NK-92 (cell line): ENCODE data around the gene SLC19A1.

ENCODE experiments used
- DNase-seq: peaks from one replicate; lab custom pipeline; 2025; ENCODE audit not compliant: unreplicated experiment; lab: John Stamatoyannopoulos, UW

SLC19A1 gene

DNA sequence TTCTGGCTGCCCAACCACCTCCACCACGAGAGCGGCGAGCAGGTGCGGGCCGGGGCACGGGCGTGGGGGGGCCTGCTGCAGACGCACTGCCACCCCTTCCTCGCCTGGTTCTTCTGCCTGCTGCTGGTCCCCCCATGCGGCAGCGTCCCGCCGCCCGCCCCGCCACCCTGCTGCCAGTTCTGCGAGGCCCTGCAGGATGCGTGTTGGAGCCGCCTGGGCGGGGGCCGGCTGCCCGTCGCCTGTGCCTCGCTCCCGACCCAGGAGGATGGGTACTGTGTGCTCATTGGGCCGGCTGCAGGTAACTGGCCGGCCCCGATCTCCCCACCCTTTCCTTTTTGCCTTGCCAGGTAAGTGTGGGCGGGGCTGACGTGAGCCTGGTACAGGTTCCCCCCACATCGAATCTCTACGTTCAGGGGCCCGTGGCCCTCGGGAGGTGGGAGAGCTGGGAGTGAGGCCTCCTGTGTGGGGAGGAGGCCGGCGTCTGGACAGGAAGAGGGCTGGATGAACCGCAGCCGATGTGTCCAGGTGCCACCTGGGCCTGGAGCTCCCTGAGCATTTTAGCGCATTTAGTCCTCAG lies 85.6 kb downstream of the SLC19A1 start:
- DNase-seq = no peak

DNA sequence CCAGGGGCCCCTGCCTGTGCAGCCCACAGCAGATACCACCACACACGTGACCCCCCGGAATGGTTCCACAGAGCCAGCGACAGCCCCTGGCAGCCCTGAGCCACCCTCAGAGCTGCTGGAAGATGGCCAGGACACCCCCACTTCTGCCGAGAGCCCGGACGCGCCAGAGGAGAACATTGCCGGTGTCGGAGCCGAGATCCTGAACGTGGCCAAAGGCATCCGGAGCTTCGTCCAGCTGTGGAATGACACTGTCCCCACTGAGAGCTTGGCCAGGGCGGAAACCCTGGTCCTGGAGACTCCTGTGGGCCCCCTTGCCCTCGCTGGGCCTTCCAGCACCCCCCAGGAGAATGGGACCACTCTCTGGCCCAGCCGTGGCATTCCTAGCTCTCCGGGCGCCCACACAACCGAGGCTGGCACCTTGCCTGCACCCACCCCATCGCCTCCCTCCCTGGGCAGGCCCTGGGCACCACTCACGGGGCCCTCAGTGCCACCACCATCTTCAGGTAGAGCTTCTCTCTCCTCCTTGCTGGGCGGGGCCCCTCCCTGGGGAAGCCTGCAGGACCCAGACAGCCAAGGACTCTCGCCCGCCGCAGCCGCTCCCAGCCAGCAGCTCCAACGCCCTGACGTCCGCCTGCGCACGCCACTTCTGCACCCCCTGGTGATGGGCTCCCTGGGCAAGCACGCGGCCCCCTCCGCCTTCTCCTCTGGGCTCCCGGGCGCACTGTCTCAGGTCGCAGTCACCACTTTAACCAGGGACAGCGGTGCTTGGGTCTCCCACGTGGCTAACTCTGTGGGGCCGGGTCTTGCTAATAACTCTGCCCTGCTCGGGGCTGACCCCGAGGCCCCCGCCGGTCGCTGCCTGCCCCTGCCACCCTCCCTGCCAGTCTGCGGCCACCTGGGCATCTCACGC lies 86.3 kb downstream of the SLC19A1 start:
- DNase-seq = no peak

DNA sequence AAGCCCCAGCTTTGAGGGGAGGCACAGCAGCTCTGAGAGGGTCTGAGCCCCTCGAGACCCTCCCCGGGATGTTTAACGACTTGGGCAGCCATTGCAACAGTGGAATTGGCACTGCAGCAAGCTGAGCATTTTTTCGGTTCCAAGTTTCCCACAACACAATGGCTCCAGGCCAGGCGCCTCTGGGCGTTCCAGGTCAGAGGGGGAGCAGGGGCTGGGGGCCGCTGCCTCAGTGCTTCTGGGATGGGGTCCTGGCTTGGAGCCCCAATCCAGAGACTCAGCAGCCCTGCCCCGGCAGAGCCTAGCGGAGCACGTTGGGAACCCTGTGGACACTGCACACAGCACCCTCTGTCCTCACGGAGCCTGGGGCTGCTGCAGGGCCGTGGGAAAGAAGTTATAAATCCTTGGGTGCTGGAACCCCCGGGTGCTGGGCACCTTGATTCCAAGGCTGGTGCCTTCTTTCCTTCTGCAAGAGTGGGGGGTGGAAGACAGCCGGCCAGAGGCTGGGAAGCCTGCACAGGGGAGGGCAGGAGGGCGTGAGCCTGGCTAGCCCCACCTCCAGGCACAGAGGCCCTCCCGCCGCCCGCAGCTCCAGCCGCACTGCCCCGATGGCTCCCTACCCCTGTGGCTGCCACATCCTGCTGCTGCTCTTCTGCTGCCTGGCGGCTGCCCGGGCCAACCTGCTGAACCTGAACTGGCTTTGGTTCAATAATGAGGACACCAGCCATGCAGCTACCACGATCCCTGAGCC lies 87.1 kb downstream of the SLC19A1 start:
- DNase-seq = no peak

DNA sequence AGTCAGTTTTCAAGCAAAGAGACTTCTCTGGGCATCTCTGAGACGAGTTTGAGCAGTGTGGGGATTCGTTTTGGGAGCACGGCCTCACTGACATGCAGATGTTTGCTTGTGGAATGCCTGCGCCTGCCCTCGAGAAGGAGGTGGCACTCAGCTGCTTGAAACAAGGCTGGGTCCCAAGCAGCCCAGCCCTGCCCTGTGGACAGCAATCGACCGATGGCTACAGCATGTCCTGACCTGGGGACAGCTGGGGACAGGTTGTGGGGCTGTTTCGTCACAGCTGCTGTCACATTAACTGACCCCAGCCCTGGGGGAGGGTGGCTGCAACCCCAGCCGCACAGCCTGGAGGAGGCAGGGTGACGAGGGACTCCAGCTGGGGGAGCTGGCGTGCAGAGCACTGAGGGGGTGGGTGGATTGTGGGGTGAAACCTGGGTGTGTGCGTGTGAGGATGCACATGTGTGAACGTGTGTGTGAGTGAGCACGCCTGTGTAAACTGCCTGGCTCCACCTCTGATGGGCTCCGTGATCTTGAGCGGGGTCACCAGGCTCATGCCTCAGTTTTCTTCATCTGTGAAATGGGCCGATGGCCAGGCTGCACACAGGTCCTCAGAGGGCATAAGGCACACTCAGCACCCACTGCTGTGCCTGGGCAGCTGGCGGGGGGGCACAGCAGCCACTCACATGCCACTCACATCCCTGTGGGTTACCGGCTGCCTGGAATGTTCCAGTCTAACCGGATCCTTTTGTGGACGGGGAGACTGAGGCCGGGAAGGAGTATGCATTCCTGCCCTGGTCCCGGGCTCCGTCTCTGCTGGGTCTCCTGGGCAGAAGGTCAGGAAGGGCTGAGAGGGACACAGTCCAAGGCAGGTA lies 87.9 kb downstream of the SLC19A1 start:
- DNase-seq = no peak

DNA sequence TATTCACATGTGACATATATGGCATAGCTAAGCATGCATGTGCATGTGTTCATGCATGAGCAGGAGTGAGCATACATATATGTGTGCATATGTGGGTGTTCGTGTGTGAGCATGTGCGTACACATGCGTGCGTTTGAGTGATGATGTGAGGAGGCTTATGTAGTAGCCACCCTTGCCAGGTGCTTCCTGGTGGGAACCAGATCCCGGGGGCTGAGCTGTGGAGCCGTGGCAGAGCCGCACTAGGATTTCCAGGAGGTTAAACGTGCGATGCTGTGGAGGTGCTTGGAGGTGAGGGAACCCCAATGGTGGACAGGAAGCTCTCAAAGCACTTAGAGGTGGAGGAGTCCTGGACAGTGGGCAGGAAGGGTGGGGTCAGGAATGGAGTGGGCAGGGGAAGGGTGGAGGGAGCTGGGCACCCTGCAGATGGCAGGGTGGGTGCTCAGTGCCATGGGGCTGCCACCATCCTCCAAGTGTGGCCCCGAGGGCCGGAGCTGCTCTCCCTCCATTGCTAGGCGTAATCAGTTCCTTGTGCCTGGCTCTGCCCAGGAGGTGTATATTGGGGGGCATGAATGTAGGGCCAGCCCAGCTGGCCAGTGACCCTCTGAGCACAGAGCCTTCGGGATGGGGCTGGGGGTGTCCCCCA lies 88.8 kb downstream of the SLC19A1 start:
- no peak for DNase-seq

DNA sequence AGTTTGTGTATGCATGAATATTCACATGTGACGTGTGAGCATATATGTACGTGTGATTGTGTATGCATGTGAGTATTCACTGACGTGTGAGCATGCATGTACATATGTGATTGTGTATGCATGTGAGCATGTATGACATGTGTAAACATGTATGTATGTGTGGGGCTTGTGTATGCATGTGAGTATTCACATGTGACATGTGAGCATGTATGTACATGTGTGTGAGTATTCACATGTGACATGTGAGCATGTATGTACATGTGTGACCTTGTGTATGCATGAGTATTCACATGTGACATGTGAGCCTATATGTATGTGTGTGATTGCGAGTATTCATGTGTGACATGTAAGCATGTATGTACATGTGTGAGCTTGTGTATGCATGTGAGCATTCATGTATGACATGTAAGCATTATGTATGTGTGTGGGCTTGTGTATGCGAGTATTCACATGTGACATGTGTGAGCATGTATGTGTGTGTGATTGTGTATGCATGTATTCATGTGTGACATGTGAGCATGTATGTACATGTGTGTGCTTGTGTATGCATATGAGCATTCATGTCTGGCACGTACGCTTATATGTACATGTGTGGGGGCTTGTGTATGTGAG lies 89.4 kb downstream of the SLC19A1 start:
- no peak for DNase-seq

DNA sequence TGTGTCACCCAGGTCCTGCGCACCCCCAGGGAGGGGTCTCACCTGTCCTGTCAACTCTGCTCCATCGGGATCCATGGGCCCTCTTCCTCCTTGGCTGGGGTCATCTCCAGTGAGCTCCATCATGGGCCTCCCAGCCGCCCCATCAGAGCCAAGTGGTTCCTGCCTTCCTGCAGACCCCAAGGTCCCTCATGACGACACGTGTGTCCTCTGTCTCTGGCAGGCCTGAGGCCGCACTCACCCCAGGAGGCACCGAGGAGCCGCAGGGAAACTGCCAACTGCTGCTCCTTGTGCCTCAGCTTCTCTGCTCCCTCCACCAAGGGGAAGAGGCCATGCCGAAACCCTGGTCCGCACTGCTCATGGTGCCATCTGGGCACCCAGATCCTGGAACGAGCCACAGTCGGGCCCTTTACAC lies 90.5 kb downstream of the SLC19A1 start:
- DNase-seq = no peak

DNA sequence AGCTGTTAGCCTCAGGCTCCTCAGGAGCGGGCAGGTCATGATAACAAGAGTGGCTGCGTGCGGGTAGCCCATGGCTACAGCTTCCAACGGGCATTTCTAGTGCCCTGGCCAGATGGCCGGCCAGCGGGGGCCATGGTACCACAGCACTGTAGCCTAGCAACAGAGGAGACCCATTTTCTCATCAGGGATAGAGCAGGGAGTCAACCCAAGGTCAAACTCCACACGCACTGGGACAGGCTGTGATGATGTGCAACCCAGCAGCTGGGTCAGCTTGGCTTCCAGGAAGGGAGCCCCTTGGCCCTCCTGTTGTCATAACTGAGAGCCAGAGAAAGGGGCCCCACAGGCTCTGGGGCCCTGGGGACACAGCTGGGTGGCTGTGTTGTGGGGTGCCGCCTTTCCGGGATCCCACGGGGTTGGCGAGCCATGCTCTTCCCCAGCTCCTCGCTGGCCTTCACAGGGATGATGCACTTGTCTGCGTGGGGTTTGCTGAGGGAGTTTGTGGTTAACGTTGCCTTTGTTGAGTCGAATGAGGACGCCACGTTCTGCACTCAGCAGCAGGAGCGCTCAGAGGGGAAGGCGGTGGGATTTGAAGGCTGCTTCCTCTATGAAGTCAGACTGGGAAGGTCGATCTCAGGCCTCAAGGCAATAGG lies 91.0 kb downstream of the SLC19A1 start:
- DNase-seq = no peak

DNA sequence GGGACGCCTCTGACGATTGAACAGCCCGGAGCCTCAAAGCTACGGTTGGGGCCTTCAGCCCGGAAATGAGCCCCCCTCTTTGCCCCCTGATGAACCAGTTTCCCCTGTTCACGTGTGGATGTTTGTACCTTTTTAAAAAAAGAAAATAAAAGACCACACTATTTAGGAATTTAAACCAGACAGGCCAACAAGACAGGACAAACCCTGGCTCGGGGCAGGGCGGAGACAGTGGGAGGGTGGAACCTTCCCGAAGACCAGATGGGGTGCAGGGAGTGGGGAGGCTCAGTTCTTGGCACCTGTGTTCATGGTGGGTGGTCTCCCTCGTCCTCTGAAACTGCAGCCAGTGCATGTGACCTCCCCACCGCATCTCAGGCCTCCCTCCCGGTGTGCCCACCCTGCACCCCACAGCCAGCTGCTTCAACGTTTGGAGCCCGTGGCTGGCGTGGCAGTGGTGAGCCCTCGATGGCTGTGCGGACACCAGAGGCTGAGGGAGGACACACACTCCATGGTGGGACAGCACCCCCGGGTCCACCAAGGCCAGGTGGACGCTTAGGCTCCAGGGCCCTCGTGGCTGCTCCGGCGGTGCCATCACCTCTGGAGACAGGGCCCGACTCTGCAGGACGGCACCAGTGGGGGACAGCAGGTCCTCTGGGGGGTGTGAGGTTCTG lies 91.7 kb downstream of the SLC19A1 start:
- no peak for DNase-seq

DNA sequence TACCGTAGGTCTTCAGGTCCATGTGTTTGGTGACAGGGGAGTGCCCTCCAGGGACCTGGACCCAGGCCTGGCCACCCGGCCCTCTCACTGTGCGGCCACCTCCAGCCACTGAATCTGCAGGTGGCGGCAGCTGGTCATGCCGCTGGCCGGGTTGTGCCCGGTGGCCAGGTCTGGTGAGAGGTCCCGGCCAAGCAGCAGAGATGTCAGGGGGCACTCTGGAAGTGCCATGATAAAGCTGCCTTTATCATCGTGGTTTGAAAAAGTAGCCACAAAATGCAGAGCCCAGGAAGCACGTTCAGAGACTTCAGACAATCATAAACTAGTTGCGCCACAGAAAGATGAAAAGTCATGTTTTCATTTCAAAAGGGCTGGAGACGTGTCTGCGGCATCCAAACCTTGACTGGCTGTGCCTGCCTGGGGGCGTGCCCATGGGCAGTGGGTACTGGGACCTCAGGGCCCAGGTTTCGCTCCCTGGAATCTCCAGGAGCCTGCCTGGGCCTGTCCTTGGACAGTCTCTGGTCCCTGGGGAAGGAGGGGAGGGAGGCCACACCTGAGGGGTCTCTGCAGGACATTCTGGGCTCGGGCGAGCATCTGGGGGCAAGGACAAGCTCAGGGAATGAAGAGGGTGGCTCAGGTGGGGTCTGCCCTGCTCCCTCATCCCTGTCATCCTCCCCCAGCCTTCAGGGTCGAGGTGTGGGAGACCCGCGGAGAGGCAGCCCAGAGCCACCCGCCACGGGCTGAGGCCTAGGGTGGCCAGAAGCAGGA lies 92.4 kb downstream of the SLC19A1 start:
- DNase-seq = no peak

DNA sequence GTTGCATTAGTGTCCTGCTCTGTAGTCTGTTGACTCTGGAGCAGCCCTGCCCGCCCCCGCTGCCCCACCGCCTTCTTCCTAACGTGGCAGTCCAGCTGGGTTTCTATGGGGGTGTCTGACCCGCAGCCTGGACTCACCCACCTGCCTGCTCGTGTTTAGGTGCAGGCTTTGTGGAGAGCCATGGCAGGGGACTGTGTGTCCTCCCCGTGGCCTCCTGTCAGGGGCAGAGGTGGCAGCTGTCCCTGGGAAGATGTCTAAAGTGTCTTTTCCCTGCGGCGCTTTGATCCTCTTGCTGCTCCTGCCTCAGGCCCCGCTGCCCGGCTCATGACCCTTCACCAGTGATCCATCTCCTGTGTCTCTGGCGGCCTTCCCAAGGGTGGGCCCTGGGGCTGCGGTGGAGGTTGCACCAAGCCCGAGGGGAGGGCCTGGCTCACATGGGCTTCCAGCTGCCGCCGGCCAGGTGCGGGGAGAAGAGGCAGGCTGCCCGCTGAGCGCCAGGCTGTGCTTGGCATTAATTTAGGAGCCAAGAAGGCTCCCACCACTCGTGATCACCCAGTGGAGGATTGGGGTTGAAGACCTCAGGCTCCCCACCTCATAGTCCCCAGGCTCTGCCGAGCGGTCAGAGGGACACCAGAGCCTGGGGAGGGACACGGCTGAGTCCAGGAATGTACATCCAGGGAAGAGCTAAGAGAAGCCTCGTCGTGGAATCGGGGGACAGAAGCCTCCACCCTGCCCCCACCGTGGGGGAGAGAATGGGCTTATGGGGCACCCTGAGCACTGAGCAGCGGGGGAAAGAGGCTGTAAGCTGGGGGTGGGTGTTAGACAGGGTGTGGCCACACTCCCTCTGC lies 93.2 kb downstream of the SLC19A1 start:
- no peak for DNase-seq

DNA sequence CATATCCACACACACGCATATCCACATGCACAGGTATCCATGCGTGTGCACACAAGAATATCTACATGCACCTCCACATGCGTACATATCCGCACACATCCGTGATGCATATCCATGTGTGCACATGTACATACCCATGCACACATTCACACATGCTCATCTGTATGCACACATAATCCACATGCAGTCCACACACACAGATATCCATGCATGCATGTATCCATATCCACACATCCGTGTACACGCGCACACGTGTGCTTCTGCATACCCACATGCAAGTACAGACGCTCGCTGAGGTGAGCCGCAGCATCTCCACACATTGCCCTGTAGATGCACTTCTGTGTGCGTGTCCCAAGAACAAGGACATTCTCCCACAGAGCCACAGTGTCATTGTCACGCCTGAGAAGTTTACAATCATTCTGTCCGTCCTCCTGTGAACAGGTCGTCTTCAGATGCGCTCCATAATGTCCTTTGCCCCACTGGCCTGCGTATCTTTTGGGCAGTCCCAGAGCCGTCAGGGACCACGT lies 93.9 kb downstream of the SLC19A1 start:
- DNase-seq = no peak
